ENCODE data around the gene A1BG. TPM values are rescaled to one million over a fixed set of nuclear protein-coding genes. Genes with fewer than 3 reads are reported as not detected.

Gene A1BG
- total and polyA plus RNA-seq, 2 of the 13 experiments (the other 11 are each of a cell fraction or from before 2014, with no cell fraction given): 14.7 to 41.4 TPM

- TF ChIP-seq HNF1A (IDR thresholded peaks at IDR 0.05; ENCODE audit: low read depth): no peak
- no peak for TF ChIP-seq HNF1A (CRISPR knock-in tag; IDR thresholded peaks at IDR 0.05; ENCODE audit: borderline replicate concordance)
- TF ChIP-seq, protein P1, sequence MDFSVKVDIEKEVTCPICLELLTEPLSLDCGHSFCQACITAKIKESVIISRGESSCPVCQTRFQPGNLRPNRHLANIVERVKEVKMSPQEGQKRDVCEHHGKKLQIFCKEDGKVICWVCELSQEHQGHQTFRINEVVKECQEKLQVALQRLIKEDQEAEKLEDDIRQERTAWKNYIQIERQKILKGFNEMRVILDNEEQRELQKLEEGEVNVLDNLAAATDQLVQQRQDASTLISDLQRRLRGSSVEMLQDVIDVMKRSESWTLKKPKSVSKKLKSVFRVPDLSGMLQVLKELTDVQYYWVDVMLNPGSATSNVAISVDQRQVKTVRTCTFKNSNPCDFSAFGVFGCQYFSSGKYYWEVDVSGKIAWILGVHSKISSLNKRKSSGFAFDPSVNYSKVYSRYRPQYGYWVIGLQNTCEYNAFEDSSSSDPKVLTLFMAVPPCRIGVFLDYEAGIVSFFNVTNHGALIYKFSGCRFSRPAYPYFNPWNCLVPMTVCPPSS (IDR thresholded peaks at IDR 0.05): no peak
- no peak for TF ChIP-seq GTF2F1 (IDR thresholded peaks at IDR 0.05; ENCODE audit: low read length)
- TF ChIP-seq, protein P2, sequence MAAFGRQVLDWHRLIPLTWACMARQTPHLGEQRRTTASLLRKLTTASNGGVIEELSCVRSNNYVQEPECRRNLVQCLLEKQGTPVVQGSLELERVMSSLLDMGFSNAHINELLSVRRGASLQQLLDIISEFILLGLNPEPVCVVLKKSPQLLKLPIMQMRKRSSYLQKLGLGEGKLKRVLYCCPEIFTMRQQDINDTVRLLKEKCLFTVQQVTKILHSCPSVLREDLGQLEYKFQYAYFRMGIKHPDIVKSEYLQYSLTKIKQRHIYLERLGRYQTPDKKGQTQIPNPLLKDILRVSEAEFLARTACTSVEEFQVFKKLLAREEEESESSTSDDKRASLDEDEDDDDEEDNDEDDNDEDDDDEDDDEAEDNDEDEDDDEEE (CRISPR knock-in tag; IDR thresholded peaks at IDR 0.05): 0 out of 2 replicates have a peak, but pooled peaks have one; percentile 37
- TF ChIP-seq ZNF326 (CRISPR knock-in tag; IDR thresholded peaks at IDR 0.05; ENCODE audit: borderline replicate concordance): no peak
- no peak for TF ChIP-seq CSRNP1 (CRISPR knock-in tag; IDR thresholded peaks at IDR 0.05)
- TF ChIP-seq ZNF782 (CRISPR knock-in tag; IDR thresholded peaks at IDR 0.05; ENCODE audit: borderline replicate concordance): no peak
- TF ChIP-seq MTF1 (CRISPR knock-in tag; IDR thresholded peaks at IDR 0.05): no peak
- TF ChIP-seq, protein P3, sequence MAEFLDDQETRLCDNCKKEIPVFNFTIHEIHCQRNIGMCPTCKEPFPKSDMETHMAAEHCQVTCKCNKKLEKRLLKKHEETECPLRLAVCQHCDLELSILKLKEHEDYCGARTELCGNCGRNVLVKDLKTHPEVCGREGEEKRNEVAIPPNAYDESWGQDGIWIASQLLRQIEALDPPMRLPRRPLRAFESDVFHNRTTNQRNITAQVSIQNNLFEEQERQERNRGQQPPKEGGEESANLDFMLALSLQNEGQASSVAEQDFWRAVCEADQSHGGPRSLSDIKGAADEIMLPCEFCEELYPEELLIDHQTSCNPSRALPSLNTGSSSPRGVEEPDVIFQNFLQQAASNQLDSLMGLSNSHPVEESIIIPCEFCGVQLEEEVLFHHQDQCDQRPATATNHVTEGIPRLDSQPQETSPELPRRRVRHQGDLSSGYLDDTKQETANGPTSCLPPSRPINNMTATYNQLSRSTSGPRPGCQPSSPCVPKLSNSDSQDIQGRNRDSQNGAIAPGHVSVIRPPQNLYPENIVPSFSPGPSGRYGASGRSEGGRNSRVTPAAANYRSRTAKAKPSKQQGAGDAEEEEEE (CRISPR knock-in tag; IDR thresholded peaks at IDR 0.05; ENCODE audit: borderline replicate concordance): no peak
- no peak for TF ChIP-seq SMAD1 (CRISPR knock-in tag; IDR thresholded peaks at IDR 0.05; ENCODE audit: borderline replicate concordance, low read depth)
- TF ChIP-seq ZNF597 (CRISPR knock-in tag; IDR thresholded peaks at IDR 0.05): no peak
- TF ChIP-seq, protein P4, sequence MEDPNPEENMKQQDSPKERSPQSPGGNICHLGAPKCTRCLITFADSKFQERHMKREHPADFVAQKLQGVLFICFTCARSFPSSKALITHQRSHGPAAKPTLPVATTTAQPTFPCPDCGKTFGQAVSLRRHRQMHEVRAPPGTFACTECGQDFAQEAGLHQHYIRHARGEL (CRISPR knock-in tag; IDR thresholded peaks at IDR 0.05): 0 out of 2 replicates have a peak, but pooled peaks have one; percentile 17
- TF ChIP-seq ZNF292 (CRISPR knock-in tag; IDR thresholded peaks at IDR 0.05; ENCODE audit: borderline replicate concordance, low read depth): 0 out of 2 replicates have a peak, but pooled peaks have one; percentile 46
- TF ChIP-seq ZMYM3 (CRISPR knock-in tag; IDR thresholded peaks at IDR 0.05): peak; percentile 16; the same call in 1 of the 2 replicates
- TF ChIP-seq MBNL3 (CRISPR knock-in tag; conservative IDR thresholded peaks at IDR 0.05): no peak
- TF ChIP-seq JUN (CRISPR knock-in tag; IDR thresholded peaks at IDR 0.05): no peak
- TF ChIP-seq RNF2 (conservative IDR thresholded peaks at IDR 0.05; ENCODE audit: low read depth): no peak
Measured at GRCh38 chr19:58326501-58326913, 26.8 kb downstream of the A1BG start (continued).
